Measurements from ENCODE around the gene VPS45. TPM values are rescaled to one million over a fixed set of nuclear protein-coding genes. Genes with fewer than 3 reads are reported as not detected.

The VPS45 gene
- total and polyA plus RNA-seq, 2 of the 4 experiments (the other 2 are of a cell fraction): 32.4 to 33.3 TPM

GRCh38 chr1:150073516-150073915 lies 5.9 kb downstream of the VPS45 start:
- WGBS, 2 experiments (ENCODE audit: extremely low coverage in 2 of 2, insufficient read length in 1 of 2): no CpG with 5 or more reads among the region's 2 CpGs
- TF ChIP-seq MAFK (IDR thresholded peaks at IDR 0.05; ENCODE audit: low read depth, low read length): no peak
- Histone ChIP-seq H2BK20ac (ENCODE audit: low read depth, low read length) (no peak overlapping the region), H4K8ac (ENCODE audit: low read depth in 2 of 2, low read length in 2 of 2) (no peak overlapping the region), H3K9me1 (ENCODE audit: insufficient read depth, low read length) (no peaks in the 10 kb centered on the region), H3K27me3 (ENCODE audit: control insufficient read depth, insufficient read depth, low read length) (no peaks in the 10 kb centered on the region), H3K4me2 (ENCODE audit: low read depth, low read length) (no peak overlapping the region), H3K56ac (ENCODE audit: extremely low read depth, insufficient read depth, low read length) (no peak overlapping the region), H3K27ac (ENCODE audit: insufficient read depth, low read length) (no peak overlapping the region), H3K23ac (ENCODE audit: low read depth, low read length) (no peak overlapping the region), H4K5ac (ENCODE audit: low read depth, low read length) (no peak overlapping the region), H2BK120ac (ENCODE audit: low read depth, low read length) (no peak overlapping the region), H3K18ac (ENCODE audit: low read depth, low read length) (no peak overlapping the region), H2AFZ (replicated peaks; ENCODE audit: low read length, poor library complexity) (no peak overlapping the region), H3K14ac (replicated peaks; ENCODE audit: low read depth, low read length) (no peak overlapping the region), H3K9me3 (ENCODE audit: control insufficient read depth, insufficient read depth, low read length) (no peaks in the 10 kb centered on the region), H4K91ac (ENCODE audit: insufficient read depth, low read depth, low read length) (no peak overlapping the region), H3K4me1 (ENCODE audit: control insufficient read depth, insufficient read depth, low read length) (no peaks in the 10 kb centered on the region), H3K36me3 (ENCODE audit: control insufficient read depth, insufficient read depth, low read length) (peaks cover 10% of the 10 kb centered on the region), H3K4ac (ENCODE audit: low read depth, low read length) (no peak overlapping the region), H3K4me3 (ENCODE audit: insufficient read depth, low read depth, low read length) (no peak overlapping the region), H3K9ac (ENCODE audit: low read depth, low read length) (no peak overlapping the region), H4K20me1 (ENCODE audit: insufficient read depth, low read length) (no peaks in the 10 kb centered on the region), H2AK9ac (replicated peaks; ENCODE audit: low read depth, low read length, poor library complexity) (no peak overlapping the region), H2BK5ac (ENCODE audit: low read depth, low read length, poor library complexity, severe bottlenecking) (no peak overlapping the region), H3K79me1 (ENCODE audit: low read depth in 1 of 2, low read length in 2 of 2) (peaks cover 8 to 19% of the 10 kb centered on the region in 2 experiments; a peak in 3 of 4 replicates), H2AK5ac (ENCODE audit: low read depth, low read length) (no peak overlapping the region), H2BK15ac (ENCODE audit: low read depth, low read length) (no peak overlapping the region)
- dilution Hi-C loops (cut with HindIII; ENCODE audit: low sequenced_read_pairs, unreplicated experiment): no loop called here
- in situ Hi-C loops (cut with MboI; ENCODE audit: low sequenced_read_pairs): loop anchor here (5.0 kb wide), 1 partner anchor 94 kb away; no protein-coding TSS in a partner anchor
- intact Hi-C loops (cut with micrococcal nuclease): loop anchor here (1.0 to 5.0 kb wide), 2 partner anchors 96 to 149 kb away; no protein-coding TSS in a partner anchor
- BruUV-seq (replicated peaks): no TSS peak
- ATAC-seq (ENCODE audit: low read depth) (no peak), DNase-seq (no peak)
- CTCF ChIA-PET: interaction anchor here (0.7 to 1.9 kb wide), 10 partner anchors 31 to 116 kb away, joined by 3 to 9 read pairs (median 3); no protein-coding TSS in a partner anchor
- POLR2A ChIA-PET (ENCODE audit: unreplicated experiment): no interaction called here
